Dedifferentiated amniotic fluid mesenchymal stem cell (primary cell): ENCODE measurements around the gene NUMBL.
A peak's percentile ranks its signal among the peaks of the same experiment; 100 is the strongest.

Source experiments
- DNase-seq: peaks from one replicate; pipeline ENCODE4 v3.0.0-alpha.2; 2016; ENCODE audit errors: extremely low spot score

Gene NUMBL

DNA sequence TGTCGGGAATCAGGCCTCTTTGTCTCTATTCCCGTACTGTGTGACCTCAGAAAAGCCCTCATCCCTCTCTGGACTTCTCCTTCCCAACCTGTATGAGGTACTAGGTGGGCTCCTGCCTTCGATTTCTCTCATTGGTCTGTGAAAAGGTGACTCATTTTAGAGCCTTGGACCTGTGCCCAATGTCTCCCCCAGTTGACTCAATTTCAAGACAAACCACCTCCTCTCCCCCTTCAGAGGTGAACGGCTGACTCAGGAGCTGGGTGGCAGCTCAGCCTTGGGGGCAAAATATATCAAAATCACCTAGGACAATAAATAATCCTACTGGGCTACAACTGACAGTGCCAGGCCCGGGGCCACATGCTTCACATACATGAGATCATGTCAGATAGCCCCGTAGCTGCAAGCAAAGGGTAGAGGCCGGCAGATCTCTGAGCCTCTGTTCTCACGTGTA is 25.6 kb upstream of the NUMBL start:
- DNase-seq: peak; percentile 38

DNA sequence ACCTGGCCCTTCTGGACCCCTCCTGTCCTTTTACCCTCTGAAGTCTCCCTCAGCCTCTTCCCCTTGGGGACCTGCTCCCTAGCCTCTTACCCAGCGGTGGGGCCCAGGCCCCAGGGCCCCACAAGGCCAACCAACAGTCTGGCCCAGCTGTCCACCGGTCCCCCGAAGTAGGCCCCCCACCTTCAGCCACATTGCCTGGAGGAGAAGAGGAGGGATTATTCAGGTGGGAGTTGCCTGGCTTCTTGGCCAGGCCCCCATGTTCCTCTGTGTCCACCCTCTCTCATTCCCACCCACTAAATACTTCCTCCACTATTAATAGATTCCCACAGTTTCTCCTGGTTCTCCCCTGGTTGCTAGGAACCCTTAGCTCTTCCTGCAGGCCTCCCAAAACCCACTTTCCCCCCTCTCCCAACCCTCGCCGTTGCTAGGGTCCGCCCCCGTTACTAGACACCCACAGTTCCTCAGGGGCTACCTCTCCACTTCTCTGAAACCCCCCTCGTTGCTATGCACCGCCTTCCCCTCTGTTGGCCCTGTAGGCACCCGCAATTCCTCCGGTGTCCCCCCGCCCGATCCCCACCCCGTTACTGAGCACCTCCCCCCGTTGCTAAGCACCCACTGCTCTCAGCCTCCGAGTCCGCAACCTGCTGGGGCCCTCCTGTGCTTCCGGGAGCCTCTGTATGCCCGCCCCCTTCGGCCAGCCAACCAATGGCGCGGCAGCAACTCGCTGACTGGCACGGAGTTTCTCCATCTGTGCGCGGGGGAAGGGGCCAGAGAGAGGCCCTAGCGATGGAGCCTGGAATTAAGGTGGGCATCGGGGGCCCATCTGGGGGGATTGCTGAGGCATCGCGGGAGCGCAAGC is 24.2 kb upstream of the NUMBL start:
- DNase-seq: peak; percentile 90

- DNase-seq: no peak
These were observed 23.5 kb upstream of the NUMBL start for GRCh38 chr19:40713939-40714338.

- DNase-seq: no peak
These were observed 19.4 kb upstream of the NUMBL start for GRCh38 chr19:40709817-40710216.

DNA sequence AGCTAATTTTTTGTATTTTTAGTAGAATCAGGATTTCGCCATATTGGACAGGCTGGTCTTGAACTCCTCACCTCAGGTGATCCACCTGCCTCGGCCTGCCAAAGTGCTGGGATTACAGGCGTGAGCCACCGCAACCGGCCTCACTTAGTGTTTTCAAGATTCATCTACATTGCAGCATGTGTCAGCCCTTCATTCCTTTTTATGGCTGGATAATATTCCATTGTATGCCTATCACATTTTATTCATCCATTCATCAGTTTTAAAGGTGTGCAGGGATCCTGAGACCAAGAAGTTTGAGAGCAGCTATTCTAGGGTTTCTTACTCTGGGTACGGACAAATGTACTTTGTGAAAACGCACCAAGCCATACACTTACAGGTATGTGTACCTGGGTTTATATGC is 17.2 kb upstream of the NUMBL start:
- no peak for DNase-seq

- DNase-seq: no peak
These were observed 15.6 kb upstream of the NUMBL start for GRCh38 chr19:40705950-40706619.

- DNase-seq: no peak
These were observed 14.9 kb upstream of the NUMBL start for GRCh38 chr19:40705362-40705651.

- DNase-seq: no peak
These were observed 14.3 kb upstream of the NUMBL start for GRCh38 chr19:40704491-40705361.

GRCh38 chr19:40703029-40703755 is 12.7 kb upstream of the NUMBL start:
- no peak for DNase-seq

DNA sequence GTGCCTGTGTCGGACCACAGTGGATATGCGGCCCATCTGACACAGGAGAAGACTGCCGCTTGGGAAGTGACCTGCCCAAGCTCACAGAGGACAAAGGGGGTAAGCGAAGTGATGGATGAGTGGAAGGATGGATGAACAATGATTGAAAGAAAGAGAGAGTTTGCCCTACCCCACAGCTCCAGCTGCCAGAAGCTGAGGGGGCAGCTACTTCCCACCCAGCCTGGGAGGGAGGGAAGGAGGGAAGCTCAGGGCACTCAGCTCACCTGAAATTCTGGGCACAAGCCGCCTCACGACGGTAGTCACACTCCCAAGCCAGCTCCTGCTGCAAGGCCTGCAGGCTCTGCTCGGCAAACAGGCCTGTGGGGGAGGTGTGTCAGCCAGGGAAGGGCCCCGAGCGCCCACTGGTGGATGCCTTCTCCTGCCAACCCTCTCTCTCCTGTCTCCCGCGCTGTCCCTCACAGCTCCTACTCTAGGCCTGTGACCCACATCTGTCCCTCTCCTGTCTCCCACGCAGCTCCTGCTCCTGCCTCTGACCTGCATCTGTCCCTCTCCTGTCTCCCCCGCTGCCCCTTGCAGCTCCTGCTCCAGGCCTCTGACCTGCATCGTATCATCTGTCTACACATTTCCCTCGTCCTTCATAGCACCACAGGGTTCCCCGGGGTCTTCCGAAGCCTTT is 12.0 kb upstream of the NUMBL start:
- DNase-seq: no peak

DNA sequence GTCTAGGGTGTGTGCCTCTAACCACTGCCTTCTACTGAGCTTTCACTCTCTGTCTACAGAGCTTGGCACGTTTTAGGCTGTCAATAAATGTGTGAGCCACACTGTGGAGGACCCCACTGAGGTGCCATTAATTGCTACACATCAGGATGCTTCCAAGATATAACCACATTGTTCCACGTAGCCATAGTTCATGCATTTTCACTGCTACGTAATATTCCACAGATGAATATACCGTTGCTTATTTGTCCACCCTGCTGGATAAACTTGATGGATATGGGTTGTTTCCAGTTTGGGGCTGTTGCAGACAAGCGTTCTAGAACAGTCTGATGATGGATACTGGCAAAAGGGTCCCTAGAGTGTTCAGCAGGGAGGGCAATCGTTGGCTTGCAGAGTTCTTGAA is 11.3 kb upstream of the NUMBL start:
- no peak for DNase-seq

DNA sequence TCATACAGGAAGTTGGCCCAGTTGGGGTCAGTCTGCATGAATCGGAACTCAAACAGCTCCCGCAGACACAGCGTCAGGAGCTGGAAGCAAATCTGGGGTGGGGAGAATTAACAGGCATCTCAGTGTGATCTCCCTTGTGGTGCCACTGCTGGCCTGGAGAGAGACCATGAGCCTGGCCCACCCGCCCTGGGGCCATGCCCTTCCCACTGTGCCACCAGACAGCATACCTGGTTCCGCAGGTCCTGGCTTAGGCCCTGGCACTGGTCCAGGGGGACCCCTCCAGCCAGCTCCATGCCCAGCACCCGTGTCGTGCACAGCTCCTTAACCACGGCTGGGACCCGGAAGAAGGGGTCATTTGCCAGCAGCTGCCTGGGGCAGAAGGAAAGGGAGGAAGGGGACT is 9.6 kb upstream of the NUMBL start:
- no peak for DNase-seq

DNA sequence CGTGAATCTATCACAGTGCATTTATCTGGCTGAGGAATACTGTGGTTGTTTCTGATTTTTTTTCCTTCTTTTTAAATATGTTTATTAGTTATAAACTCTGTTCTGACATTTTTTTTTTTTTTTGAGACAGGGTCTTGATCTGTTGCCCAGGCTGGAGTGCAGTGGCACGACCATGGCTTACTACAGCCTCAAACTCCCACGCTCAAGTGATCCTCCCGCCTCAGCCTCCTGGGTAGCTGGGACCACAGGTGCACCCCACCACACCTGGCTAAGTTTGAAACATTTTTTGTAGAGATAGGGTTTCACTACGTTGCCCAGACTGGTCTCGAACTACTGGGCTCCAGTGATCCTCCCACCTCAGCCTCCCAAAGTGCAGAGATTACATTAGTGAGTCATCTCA is 6.6 kb upstream of the NUMBL start:
- DNase-seq: no peak

DNA sequence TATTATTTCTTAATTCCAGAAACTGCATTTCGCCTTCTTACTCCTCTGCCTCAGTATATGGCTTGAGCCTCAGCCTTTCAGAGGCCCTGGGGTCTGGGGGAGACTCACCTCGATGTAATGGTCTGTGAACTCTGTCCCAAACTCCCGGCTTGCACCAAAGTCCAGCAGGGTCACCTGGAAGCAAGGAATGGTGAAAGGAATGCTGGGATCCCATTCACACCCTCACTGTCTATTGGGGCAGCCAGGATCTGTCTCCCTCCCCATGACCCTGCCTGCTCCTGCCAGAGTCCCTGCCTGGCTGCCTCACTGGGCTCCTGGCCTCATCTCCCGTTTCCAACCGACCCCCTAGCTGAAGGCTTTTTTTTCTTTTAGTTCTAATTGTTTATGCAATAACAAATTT is 5.4 kb upstream of the NUMBL start:
- no peak for DNase-seq

DNA sequence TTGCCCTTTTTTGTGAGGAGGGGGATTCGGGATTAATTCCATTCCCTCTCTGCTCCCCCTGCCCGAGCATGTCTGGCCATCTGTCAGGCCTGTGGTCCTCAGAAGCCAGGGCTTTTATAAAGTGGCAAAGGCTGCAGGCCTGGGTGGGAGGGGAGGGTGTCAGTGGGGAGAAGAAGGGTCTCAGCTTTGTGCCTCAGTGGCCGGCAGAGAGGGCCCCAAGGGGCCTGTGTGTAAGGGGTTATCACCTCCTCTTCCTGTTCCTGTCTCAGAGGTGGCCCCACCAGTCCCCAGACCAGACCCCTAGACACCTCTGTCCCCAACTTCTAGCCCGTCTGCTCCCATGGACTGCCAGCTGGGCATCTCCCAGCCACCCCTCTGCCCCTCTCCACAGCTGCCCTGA is 3.4 kb upstream of the NUMBL start:
- no peak for DNase-seq

- no peak for DNase-seq
These were observed 2.8 kb upstream of the NUMBL start for GRCh38 chr19:40693150-40693788.

DNA sequence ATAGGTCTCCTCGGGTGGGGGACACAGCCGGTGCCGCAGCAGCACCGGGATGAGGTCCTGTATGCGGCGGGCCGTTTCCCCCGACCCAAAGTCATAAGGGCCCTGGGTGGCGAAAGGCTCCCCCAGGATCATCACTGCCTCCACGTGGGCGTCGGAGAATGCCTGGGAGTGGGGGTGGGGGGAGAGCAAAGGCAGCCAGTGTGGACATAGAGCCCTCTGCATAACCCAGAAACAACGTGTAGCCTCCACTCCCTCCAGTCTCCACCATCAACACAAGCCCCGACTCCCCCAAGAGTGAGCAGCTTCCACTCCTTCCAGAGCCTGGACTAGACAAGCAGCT is 1.7 kb upstream of the NUMBL start:
- no peak for DNase-seq

DNA sequence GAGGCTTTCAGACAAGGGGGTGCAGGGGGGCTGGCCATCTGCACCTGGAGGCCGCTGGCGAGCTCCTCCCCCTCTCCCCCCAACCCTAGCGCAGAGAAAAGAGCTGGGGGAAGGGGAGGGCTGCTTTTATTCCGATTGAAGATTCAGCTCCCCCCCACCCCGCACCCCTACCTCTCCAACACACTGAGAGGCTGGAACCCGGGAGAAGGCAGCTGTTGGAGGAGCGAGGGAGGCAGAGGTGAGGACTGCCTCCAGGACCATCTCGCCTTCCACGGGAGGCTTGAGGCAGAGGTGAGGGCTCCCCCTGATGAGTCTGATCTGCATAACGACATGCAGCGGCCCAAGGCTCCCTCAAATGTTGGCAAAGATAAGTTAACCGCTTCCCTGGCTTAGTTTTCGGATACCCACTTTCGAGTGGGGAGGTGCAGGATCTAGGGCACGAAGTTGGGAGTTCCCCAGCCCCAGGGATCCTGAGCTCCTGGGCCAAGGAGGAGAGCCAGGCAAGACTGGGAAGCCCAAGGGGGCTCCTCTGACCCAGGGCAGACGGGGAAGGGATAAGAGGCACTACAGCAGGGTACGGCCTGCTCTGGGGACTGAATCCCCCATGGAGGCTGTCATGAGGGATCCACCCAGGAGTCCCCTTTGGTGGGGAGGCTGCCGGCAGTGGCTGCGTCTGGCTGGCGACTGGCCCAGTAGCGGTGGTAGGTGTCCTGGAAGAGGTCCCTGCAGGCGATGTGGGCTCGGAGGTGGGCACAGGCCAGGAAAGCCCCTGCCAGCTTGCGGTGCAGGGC is 1.2 kb upstream of the NUMBL start:
- no peak for DNase-seq

DNA sequence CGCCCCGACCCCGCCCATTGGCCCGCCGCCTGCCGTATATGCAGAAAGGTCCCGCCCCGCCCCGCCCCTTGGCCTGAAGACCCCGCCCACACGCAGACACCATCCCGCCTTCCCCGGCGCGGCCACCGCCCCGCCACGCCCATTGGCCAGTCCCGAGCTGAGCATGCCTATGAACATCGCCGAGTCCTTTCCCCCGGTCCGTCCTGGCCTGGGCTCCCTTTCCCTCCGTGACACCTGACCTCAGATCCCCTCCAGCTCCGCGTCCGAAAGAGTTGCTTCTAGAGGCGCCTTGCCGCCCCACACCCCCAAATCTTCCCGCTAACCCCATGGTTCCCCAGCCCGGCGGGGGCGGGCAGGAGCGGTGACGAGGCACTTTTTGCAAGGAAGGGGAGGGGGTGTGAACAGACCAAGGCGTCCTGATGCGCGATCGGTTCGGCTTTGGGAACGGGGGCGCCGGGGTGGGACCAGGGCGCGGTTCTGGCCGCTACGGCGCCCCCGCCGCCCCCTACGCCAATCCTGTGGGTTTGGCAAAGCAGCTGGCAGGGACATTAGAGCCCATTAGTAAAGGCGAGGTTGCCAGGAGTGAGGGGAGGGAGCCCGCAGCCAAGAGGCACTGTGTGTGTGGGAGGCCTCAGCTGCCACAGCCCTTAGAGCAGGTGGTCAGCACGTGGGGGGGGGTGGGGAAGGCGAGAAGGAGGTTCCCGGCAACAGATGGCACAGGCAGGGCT is 406 bp upstream of the NUMBL start:
- DNase-seq: peak; percentile 86
